ENCODE measurements around the gene KRTCAP2.
"Not testable (repeated sequence)": the region's sequence is repeated elsewhere in the genome, so short reads cannot be mapped to it uniquely, and the experiment has no call there.

Gene KRTCAP2

DNA sequence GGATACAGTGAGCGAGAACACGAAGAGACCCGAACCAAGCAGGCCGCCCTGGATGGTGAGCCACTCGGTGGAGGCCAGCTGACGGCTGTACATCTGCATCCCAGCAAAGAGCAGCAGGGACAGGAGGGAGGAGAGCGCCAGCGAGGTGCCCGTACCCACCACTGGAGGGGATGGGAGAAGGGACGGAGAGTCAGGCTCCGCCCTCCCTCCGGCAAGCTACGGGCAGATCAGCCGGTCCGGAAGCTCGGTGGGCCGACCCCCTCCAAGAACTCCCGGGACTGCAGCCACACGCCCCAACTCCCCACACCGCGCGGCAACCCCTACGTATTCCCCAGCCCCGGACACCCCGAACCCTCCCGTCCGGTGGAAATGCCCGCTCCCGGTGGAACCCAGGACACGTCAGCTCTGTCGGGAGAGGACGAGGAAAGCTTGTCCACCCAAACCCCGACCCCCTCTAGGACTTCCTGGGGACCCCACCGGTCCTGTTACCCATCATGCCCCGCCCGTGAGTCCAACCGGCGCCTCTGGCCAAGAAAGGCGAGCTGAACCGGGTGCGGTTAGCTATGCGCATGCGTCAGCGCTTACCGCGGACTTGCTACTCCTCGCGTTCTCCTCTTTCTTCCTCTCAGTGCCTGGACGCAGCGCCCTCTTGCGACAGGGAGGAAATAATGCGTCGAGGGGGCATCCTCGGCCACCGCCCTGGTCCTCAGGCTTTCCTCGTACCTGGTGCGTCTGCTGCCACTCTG lies at the start of gene KRTCAP2:
TSS of gene KRTCAP2 (minus strand) at position 573 of the 746 bp plus-strand sequence. CDS start at position 493, 80 bp downstream.
- DNase-seq, result peak; percentile 98

DNA sequence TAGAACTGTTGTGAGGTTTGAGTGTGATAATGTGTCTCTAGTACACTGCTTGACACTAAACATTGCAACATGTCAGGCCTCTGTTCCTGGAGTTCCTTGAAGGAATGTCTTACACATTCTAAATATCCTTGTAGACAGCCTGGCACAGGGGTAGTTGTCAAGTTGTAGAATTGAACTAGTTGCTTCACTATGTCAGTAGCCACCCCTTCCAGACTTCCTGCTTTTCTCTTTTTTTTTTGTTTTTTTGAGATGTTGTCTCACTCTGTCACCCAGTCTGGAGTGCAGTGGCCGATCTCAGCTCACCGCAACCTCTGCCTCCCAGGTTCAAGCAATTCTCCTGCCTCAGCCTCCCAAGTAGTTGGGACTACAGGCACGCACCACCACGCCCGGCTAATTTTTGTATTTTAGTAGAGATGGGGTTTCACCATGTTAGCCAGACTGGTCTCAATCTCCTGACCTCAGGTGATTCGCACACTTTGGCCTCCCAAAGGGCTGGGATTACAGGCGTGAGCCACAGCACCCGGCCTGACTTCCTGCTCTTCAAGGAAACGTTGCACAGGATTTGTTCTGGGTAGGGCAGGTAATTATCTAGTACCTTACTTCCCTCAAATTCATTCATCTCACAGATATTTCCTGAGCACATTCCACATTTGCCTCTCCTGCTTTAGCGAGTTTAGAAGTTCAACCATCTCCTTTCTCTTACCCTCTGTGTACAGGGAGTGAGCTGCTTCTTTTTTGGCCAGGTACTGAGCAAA lies 47.3 kb upstream of the KRTCAP2 start:
- not testable (repeated sequence) for DNase-seq

DNA sequence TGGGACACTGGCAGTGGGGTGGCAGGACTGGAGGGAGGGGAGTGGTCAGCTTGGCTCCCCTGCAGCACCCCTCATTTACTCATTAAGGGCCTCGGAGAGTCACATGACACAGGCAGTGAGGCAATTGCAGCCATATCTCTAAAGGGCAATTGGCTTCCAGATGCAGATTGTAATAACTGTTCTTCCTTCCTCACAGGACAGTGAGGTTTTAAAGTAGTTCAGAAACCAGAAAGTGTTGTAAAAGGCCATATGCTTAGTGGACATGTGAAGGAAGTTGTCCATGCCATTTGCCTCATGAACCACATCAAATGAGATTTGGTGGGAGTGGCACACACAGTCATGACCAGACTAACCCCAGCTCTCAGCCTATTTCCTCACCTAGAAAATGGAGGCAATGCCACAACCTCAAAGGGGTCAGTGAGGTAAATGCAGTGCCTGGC lies 46.5 kb upstream of the KRTCAP2 start:
- DNase-seq, result no peak

DNA sequence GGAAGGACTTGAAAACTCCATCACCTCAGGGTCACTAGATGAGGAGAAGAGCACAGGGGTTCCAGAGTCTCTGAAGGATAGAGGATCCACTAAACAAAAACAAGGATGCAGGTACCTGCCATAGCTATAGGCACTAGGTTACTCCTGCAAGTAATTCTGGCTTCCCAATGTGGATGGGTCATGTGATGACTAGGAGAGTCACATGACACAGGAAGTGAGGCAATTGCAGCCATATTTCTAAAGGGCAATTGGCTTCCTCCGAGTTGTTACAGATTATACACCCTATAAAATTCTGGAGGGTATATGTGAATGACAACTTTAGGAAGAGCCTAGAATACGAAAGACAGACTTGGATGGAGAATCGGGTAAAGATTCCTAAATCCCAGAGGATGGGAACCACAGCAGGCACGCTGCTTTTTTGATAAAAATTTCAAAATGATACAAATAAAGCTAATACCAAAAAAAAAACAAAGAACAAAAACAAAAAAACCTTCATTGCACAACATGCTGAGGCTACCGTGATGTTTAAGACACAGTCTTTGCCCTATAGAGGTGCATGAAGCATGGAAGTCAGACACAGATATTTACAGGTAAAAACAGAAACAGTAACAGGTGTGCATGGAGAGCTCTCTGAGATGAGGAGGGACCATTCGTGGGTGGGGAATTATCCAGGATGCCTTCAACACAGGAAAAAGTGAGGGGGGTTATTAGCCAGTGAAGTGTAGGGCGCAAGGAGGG lies 45.9 kb upstream of the KRTCAP2 start:
- no peak for DNase-seq

DNA sequence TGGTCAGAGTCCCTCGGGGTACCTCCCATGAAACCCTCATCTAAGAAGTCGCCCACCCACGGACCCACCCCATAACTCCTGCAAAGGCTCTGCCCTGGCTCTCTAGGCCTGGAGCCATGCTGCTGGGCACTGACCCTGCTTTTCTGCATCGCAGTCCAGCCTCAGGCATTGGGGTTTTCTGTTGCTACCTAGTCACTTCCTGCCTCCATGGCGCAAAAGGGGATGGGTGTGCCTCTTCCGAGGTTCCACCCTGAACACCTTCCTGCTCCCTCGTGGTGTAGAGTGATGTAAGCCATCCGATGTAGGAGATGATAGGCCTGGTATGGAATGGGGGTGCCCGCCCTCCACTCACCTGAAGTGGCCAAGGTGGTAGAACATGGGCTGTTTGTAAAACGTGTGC lies 41.6 kb upstream of the KRTCAP2 start:
- not testable (repeated sequence) for DNase-seq

DNA sequence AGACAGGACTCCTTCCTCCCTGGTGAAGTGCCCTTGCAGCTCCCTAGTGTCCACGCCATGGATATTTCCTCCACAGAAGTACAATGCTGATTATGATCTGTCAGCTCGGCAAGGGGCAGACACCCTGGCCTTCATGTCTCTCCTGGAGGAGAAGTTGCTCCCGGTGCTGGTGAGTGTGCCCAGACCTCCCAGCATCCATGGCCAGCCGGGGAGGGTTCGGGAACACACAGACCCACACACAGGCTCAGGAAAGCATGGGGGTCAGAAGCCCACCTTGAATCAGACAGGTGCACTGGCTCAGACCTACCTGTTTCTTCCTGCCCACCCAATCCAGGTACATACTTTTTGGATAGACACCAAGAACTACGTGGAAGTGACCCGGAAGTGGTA lies 38.9 kb upstream of the KRTCAP2 start:
- not testable (repeated sequence) for DNase-seq

DNA sequence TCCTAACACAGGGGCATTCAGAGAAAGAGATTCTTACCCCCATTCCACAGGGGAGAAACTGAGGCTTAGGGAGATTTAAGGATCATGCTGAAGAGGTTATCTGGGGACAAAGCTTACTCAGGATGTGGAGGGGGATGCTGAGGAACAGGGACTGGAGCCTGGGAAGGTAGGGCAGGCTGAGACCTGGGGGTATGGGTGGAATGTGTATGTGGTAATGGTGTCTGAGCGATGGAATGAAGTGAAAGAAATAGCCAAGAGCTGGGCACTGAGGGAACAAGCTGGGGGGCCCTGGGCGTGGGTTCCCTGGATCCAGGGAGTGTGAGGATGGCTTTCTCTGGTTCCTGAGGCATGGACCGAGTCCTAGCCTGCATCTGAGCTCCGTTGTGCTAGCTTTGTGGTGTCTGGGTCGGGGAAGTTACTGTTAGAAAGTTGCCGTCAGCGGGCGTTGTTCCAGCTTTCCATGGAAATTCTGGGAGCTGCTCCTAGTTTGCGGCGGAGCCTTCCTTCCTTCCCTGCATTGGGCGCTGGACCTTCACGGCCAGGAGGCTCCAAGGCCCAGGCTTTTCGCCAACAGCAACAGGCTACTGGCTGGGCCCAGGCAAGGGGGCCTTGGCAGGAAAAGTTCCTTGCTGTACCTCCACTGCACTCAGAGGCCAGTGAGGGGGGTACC lies 38.4 kb upstream of the KRTCAP2 start:
- not testable (repeated sequence) for DNase-seq

DNA sequence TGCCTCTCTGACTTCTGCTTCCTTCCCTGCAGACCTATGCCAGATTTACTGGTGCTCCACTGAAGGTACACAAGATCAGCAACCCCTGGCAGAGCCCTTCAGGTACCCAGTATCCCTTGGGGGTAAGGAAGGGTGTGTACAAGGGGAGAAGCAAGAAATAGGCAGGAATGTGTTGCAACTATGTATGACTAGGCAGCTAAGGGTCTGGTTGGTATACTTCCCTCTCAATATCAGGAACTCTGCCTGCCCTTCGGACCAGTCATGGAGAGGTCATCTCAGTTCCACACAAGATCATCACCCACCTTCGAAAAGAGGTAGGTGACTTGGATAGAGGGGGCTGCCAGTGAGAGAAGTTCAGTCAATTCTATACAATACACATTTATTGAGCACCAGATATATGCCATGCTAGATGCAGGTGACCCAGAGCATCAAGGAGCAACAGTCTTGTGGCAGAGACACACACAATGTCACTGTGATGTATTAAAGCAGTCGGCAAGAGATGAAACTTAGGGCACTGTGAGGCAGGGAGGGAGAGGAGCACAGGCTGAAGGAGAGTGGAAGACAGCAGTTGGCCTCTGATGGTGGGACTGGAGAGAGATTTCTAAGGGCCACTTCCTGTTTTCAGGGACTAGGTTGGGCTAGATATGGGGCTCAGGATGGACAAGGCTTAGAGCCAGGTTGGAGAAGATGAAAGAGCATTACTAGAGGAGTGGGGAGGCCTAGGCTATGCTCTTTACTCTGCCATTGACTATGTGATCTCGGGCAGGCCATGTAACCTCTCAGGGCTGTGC lies 37.4 kb upstream of the KRTCAP2 start:
- DNase-seq, result no peak

DNA sequence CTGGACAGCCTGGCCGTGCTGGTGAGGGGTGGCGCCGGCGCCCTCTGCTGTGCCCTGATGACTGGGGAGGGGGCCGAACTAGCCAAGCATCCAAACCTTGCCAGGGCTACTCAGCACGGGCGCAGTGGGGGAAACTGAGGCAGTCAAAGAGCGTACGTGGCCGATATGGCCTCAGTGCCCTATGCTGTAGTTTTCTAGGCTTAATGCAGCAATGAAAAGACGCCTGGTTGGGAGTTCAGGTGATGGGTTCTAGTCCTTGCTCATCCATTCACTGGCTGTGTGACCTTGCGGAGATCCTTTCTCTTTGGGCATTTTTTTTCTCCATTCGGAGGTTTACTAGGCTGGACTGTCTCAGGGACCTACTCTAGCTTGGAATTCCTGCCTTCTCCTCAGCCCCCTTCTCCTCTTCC lies 36.2 kb upstream of the KRTCAP2 start:
- no peak for DNase-seq

DNA sequence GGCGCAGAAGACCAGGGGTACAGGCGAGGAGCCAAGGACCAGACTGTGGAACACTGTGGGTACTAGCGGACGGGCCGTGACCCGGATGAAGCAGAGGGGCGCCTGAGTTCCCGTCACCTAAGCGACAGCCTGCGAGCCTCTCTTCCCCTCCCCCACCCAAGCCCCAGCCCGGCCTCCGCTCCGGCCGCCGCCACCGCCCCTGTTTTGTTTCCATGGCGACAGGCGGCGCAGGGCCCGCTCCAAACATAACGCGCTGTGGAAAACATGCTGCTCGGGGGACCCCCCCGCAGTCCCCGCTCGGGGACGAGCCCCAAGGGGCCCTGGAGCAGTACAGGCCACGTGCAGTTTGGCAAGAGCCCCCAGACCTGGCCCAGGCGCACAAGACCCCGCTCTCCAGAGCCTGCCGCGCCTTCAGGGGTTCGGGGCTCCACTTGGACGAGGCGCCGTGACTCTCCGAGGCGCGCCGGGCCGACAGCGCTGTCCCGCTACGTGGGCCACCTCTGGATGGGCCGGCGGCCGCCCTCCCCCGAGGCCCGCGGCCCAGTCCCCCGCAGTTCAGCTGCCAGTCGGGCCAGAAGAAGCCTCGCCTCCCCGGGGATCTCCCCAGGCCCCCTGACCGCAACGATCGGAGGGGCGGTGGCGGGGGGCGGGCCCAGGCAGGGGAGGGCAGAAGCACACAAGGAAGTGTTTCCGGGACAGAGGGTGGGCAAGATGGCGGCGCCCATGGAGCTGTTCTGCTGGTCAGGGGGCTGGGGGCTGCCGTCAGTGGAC lies 35.6 kb upstream of the KRTCAP2 start, which contains the start of gene MTX1:
TSS of gene MTX1 (plus strand) at position 155 of the 771 bp plus-strand sequence. CDS start at position 265, 110 bp downstream.
- DNase-seq, result peak; percentile 81

DNA sequence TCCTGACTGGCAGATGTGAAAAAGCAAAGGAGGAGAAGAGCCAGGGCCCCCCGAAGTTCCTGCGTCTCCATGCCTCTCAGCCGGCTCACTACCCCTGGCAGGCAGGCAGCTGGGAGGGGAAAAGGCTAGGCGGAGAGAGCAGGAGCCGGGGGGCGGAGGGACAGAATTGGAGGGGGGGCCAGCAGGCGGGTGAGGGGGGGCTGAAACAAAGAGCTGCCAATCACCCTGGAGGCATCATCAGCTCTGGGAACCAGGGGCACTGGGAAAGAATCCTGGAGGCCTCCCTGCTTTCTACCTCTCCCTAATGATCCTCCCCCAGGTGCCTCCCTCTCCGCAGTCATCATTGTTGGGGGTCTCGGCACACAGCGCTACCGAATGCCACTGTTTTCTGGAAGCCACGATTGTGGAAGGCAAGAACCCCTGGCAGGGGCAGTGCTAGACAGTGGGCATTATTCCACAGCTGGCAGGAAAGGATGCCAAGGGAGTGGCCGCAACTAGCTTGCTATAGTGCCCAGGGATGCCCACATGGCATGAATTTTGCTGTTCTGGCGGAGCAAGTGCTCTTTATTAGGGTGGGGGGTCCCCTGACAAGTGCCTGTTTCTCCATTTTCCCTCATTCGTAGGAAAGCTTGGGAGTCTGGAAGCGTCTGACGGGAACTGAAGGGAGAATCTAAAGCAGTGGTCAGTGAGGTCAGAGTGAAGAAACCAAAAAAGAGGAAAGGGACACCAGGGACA lies 34.9 kb upstream of the KRTCAP2 start, which contains the start of gene THBS3:
TSS of gene THBS3 (minus strand) at position 92 of the 735 bp plus-strand sequence. CDS start at position 71, 21 bp downstream.
- peak; percentile 56 for DNase-seq

DNA sequence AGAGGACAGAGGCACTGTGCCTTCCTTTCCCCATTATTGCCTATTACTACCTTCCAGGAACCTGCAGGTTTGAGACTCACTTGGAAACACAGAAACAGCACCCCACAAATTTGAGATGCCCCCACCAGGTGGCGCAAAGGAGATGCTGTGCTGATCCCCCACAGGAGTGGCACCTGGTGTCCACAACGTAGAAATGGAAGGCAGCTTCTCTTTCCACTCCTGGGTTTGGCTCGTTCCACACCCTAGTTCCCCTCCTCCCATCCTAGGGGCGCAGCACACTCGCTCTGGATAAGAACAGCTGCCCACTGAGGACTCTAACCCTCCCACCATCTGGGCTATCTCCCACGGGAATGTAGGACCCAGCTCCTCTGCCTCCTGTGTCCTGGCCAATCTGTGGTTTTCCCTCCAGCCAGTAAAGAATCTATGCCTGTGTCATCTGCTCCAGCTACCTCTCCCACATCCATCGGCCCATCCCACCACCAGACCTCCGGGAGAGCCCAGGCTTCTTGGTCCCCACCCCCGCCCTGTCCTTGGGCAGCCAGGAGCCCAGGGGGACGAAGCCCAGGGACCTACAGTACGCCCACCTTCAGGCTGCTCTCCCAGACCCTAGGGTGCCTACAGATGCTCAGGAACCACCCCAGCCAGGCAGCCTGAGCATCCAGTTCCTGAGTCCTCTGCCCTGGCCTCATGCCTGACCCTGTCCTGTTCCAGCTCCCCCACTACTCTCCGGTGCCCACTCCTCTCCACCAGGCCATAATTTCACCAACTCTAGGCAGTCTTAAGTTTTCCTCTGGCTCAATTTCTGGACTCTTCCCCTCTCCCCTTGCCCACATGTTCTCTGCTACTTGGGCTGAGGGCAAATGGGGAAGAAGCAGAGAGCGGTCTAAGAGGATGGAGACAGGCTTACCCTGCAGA lies 34.0 kb upstream of the KRTCAP2 start:
- DNase-seq, result peak; percentile 83

DNA sequence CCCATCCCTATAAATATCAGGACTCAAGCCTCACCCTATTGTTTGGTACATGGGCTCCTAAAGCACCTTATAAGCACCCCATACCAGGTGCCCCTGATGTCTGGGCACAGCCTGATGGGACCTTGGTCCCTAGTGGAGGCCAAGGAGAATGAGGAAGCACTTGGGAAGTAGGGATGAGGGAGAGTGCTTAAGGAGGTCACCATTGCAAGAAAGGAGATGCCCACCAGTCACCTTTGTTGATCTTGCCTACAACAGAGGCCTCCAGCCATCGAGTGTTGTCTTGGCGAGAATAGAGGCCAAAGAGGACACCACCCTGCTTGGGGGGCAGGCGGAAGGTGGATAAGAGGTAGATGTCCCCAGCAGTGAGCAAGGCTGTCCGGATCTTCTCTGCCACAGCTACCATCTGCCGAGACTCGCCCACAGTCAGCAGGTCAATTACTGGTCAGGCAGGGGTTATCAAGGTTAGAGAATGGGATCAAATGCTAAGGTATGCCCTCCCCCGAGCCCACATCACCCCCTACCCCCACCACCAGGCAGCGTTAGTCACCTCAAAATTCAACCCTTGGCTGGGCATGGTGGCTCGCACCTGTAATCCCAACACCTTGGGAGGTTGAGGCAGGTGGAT lies 33.0 kb upstream of the KRTCAP2 start:
- no peak for DNase-seq

DNA sequence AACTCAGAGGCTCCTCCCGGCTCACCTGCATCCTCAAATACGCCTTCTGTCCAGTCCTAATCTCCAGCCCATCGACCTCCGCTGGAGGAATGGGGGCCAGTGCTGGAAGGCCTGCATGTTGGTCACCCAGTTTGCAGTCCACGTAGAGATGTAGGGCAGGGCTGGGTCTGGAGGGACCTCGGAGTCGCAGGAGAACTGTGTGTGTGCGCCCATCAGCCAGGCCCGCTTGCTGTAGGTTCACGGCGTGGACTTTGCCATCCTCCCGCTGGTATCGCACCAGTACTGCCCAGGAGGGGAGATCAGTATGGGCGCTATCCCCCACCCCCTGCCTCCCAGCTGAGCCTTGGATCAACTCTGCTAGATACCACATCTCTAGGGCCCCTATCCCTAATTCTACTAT lies 31.9 kb upstream of the KRTCAP2 start:
- DNase-seq, result no peak

DNA sequence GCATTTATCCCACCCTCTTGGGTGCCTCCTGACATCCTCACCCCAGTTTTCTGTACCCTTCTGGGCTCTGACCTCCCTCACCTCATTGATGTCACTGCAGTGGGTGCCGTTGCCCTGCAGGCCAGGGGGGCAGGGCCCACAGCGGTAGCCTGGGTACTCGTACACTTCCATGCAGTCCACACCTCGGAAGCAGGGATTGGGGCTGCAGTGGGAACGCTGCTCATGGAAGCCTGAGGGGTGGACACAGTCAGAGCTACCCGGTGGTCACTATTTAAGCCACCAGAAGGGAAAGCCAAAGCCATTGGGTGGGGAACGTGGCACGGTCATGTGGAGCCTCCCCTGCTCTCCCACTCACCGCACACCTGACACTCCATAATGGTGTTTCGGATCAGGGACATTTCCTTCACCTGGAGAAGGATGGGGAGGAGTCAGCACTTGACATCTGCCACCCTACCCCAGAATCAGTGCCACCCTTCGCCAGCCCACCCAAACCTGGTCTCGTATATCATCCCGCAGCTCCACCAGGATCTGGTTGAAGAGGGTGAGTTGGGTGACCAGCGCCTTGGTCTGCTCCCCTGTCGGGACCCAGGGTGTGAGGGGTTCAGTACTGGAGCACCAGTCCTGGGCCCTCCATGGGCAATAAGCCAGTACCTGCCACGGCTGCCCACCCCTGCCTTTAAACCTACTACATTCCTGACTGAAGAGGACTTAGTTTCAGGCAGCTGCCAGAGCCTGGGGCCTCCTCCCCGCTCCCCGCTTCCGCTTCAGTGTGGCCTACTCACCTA lies 29.8 kb upstream of the KRTCAP2 start:
- no peak for DNase-seq

DNA sequence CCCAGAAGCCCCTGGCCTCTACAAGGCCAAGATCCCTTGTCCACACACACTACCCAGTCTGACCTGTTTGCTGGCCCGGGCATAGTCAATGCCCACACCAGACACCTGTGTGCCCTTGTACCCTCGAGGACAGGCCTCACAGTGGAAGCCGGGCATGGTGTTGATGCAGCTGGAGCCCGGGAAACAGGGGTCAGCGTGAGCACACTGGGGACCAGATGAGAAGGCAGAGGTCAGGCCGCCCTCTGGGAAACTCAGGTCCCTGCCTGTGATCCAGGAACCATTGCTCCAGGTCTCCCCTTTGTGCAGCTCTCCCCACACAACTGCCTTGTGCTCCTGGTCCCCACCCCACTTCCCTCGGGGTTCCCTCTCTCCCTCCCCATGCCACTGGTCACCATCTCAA lies 29.1 kb upstream of the KRTCAP2 start:
- DNase-seq, result no peak

DNA sequence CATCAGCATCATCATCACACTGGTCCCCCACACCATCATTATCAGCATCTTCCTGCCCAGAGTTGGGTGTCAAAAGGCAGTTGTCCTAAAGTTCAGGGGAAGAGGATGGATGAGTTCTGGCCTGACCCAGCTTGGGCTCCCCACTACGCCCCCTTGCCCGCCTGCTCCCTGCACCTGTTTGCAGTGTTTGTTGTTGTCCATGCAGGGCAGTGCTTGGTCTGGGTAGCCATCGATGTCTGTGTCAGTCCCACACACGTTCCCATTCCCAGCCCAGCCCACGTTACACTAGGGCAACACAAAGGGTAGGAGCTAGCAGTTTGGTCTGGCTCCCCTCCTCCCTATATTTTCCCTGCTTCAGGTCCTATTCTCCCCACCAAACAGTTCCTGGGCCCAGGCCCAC lies 27.8 kb upstream of the KRTCAP2 start:
- no peak for DNase-seq

DNA sequence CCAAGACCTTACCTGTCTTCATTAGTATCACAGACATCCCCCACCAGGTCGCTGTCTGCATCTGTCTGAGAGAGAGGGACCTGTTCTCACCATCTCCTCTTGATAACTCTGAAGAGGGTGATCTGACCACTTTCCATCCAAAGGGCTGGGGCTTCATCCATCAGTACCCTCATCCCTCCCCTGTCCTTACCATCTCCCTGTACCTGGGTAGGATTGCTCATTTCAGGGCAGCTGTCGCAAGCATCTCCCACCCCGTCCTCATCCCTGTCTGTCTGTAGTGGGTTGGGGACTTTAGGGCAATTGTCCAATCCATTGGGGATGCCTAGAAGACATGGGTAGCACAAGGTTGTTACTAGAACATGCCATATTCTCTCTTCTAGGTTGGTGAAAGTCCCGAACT lies 26.7 kb upstream of the KRTCAP2 start:
- no peak for DNase-seq
